Calu3 (cell line): ENCODE measurements around the gene TFF1. TPM values are rescaled to one million over a fixed set of nuclear protein-coding genes. Genes with fewer than 3 reads are reported as not detected.

Experiments used
- BruUV-seq: library from RNA; stranded (reverse); fragments of 400-500 nt; replicated peaks from 2 replicates; lab custom pipeline; 2021; lab: Mats Ljungman, UMichigan
- CTCF ChIA-PET: fragments of 300-600 bp; sonication (Branson Sonifier 250); formaldehyde crosslinking; loops from one replicate; lab custom pipeline; 2022; ENCODE audit warnings: antibody characterized with exemption; lab: Charles Lee
- DNase-seq: peaks from one replicate; pipeline ENCODE4 v3.0.0; 2022
- H3K27ac Mint-ChIP-seq: one replicate; pipeline ENCODE4 v1.8.0; 2022; ENCODE audit warnings: mixed read lengths; ENCODE audit not compliant: unreplicated experiment
- H3K27me3 Mint-ChIP-seq: one replicate; pipeline ENCODE4 v1.8.0; 2022; ENCODE audit warnings: mixed read lengths; ENCODE audit not compliant: unreplicated experiment
- H3K36me3 Mint-ChIP-seq: one replicate; pipeline ENCODE4 v1.8.0; 2022; ENCODE audit warnings: mild to moderate bottlenecking, moderate library complexity, mixed read lengths; ENCODE audit not compliant: insufficient read depth, unreplicated experiment
- H3K4me1 Mint-ChIP-seq: one replicate; pipeline ENCODE4 v1.8.0; 2022; ENCODE audit warnings: mild to moderate bottlenecking, low read depth, mixed read lengths; ENCODE audit not compliant: unreplicated experiment
- H3K4me3 Mint-ChIP-seq: one replicate; pipeline ENCODE4 v1.8.0; 2022; ENCODE audit warnings: mild to moderate bottlenecking, low read depth, moderate library complexity, mixed read lengths; ENCODE audit not compliant: unreplicated experiment
- H3K9me3 Mint-ChIP-seq: one replicate; pipeline ENCODE4 v1.8.0; 2022; ENCODE audit warnings: low read depth, mixed read lengths; ENCODE audit not compliant: unreplicated experiment
- intact Hi-C: fragments of 100-400 bp; cut with micrococcal nuclease; formaldehyde crosslinking; loops from one replicate; pipeline ENCODE4 v1.10.0; 2022; ENCODE audit not compliant: unreplicated experiment
- total RNA-seq: library from RNA; stranded (reverse); gene quantifications from 2 replicates; pipeline ENCODE4 v1.2.3, GENCODE V29; 2022
- TF ChIP-seq, protein P1 (sequence below): fragments of 200-600 bp; IDR thresholded peaks from one replicate; pipeline ENCODE4 v1.8.0; 2022; ENCODE audit warnings: antibody characterized with exemption; ENCODE audit not compliant: unreplicated experiment

The TFF1 gene
- total RNA-seq, 1 experiment from 2014 or later = not detected

- CTCF ChIA-PET = no interaction called here
- no peaks in the 10 kb centered on the region for H3K9me3 Mint-ChIP-seq
- DNase-seq = peak; percentile 43
- no peaks in the 10 kb centered on the region for H3K36me3 Mint-ChIP-seq
- no peaks in the 10 kb centered on the region for H3K27me3 Mint-ChIP-seq
- peak within 1 kb of the TSS; percentile 52 for H3K27ac Mint-ChIP-seq
- no TSS peak for BruUV-seq
- peak within 1 kb of the TSS; percentile 53 for H3K4me3 Mint-ChIP-seq
- TF ChIP-seq, protein P1, sequence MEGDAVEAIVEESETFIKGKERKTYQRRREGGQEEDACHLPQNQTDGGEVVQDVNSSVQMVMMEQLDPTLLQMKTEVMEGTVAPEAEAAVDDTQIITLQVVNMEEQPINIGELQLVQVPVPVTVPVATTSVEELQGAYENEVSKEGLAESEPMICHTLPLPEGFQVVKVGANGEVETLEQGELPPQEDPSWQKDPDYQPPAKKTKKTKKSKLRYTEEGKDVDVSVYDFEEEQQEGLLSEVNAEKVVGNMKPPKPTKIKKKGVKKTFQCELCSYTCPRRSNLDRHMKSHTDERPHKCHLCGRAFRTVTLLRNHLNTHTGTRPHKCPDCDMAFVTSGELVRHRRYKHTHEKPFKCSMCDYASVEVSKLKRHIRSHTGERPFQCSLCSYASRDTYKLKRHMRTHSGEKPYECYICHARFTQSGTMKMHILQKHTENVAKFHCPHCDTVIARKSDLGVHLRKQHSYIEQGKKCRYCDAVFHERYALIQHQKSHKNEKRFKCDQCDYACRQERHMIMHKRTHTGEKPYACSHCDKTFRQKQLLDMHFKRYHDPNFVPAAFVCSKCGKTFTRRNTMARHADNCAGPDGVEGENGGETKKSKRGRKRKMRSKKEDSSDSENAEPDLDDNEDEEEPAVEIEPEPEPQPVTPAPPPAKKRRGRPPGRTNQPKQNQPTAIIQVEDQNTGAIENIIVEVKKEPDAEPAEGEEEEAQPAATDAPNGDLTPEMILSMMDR = no peak
- H3K4me1 Mint-ChIP-seq = peaks cover 18% of the 10 kb centered on the region
- intact Hi-C loops = no loop called here
These were observed 29.7 kb upstream of the TFF1 start, which contains the start of gene TMPRSS3 for GRCh38 chr21:42395905-42396651. Gene TMPRSS3 (minus strand): TSS chr21:42396052. CDS start chr21:42395417, 635 bp downstream.

DNA sequence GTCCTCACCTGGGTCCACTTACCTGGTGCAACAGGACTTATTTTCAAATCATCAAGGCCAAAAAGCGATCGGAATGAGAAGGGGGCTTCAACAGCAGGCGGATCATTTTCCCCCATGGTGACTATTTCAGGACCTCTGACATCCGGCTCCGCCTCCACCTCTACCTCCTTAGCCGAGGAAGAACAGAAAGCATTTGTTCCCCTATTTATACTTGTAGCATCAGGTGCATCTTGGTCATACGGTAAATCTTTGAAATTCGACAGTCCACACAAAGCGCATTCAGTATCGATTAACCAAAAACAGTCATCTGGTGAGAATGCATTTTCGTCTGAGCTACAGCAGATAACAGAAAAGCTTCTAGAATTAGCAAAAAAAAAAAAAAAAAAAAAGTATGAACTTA, 29.0 kb upstream of the TFF1 start:
- TF ChIP-seq, protein P1 = no peak
- Mint-ChIP-seq H3K36me3 (no peaks in the 10 kb centered on the region), H3K4me1 (peaks cover 26% of the 10 kb centered on the region), H3K4me3 (peak overlapping the region; percentile 53), H3K27ac (peak overlapping the region; percentile 52), H3K9me3 (no peaks in the 10 kb centered on the region), H3K27me3 (no peaks in the 10 kb centered on the region)
- DNase-seq = no peak
- CTCF ChIA-PET = no interaction called here
- BruUV-seq = TSS peak; percentile 83
- intact Hi-C loops = no loop called here

DNA sequence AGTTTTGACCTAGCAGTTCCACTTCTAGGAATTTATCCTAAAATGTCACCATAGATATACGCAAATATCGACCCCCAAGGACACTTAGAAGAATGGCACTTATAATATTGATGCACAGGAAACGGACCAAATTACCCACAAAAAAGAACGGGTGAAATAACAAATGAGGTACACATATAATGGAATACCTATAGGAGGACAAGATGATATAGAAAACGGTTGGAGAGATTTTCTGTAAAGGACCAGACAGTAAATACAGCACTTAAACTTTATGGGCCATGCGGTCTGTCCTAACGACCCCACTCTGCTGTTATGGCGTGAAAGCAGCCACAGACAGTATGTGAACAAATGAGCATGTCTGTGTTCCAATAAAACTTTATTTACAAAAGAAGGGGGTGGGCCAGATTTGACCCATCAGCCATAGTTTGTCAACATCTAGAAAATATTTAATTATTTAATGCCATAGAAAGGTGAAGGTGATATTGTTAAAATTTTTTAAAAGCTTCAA, 27.2 kb upstream of the TFF1 start:
- TF ChIP-seq, protein P1 = no peak
- intact Hi-C loops = no loop called here
- no peaks in the 10 kb centered on the region for H3K9me3 Mint-ChIP-seq
- no peaks in the 10 kb centered on the region for H3K27me3 Mint-ChIP-seq
- no TSS peak for BruUV-seq
- peaks cover 5% of the 10 kb centered on the region for H3K36me3 Mint-ChIP-seq
- H3K27ac Mint-ChIP-seq = no peak overlapping the region
- CTCF ChIA-PET = interaction anchor here (0.5 kb wide), 1 partner anchor 577 kb away, joined by 4 read pairs; no protein-coding TSS in a partner anchor
- H3K4me1 Mint-ChIP-seq = peaks cover 41% of the 10 kb centered on the region
- no peak for DNase-seq
- H3K4me3 Mint-ChIP-seq = no peak overlapping the region

DNA sequence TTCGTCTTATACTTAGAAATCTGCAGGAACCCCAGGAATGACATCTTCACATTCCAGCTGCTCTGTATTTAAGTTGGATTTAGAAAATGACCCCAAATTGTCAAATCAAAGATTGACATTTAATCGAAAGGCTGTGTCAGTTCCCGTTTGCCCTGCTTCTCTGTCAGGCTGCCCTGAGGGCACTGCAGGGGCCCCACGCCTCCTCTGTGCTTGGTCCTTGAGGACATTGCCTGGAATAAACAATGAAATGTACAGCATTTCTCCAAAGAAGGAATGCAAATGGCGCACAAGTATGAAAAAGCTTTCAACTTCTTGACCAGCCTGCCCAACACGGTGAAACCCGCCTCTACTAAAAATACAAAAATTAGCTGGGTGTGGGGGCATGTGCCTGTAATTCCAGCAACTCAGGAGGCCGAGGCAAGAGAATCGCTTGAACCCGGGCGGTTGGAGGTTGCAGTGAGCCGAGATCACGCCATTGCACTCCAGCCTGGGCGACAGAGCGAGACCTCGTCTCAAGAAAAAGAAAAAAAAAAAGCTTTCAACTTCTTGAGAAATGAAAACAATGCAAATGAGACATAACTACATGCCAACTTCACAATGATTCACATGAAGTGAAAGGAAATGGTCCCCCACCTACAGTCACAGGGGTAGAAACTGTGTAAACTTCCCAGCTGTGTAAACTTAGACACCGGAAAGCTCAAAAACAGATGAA, 26.6 kb upstream of the TFF1 start:
- Mint-ChIP-seq H3K27ac (no peak overlapping the region), H3K36me3 (peaks cover 9% of the 10 kb centered on the region), H3K4me1 (peaks cover 46% of the 10 kb centered on the region), H3K9me3 (no peaks in the 10 kb centered on the region), H3K4me3 (no peak overlapping the region), H3K27me3 (no peaks in the 10 kb centered on the region)
- intact Hi-C loops = no loop called here
- CTCF ChIA-PET = interaction anchor here (0.5 kb wide), 1 partner anchor 578 kb away, joined by 4 read pairs; no protein-coding TSS in a partner anchor
- BruUV-seq = no TSS peak
- TF ChIP-seq, protein P1 = no peak
- DNase-seq = no peak
